ENCODE measurements around the gene SORCS3. TPM values are rescaled to one million over a fixed set of nuclear protein-coding genes. Genes with fewer than 3 reads are reported as not detected.

Gene SORCS3
- total RNA-seq, 1 donor from 2014 or later, result not detected

DNA sequence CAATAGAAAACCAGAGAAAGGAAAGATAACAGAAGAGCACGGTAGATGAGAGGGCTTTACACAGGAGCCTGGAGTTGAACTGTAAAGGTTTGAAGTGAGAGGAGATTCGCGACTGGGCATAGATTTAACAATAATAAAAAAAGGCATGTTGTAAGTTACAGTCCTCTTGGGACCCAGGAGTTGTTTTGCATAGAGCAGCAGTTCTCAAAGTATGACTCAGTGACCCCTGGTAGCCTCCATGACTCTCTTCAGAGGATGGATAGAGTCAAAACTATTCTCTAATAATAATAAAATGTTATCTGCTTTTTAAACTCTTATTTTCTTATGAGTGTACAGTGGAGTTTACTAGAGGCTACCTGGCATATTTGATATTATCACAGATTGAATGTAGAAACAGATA, 262.3 kb downstream of the SORCS3 start:
- DNase-seq (ENCODE audit: low spot score), result no peak

GRCh38 chr10:104904753-104905323, 263.7 kb downstream of the SORCS3 start:
- Mint-ChIP-seq H3K27ac (no peak overlapping the region), H3K27me3 (ENCODE audit: low read depth) (peaks cover 1% of the 10 kb centered on the region), H3K4me3 (ENCODE audit: low read depth) (no peak overlapping the region), H3K9me3 (no peaks in the 10 kb centered on the region), H3K4me1 (ENCODE audit: low read depth) (no peaks in the 10 kb centered on the region), H3K36me3 (ENCODE audit: low read depth) (no peaks in the 10 kb centered on the region)
- no peak for DNase-seq (ENCODE audit: low spot score)
- intact Hi-C loops (cut with micrococcal nuclease), result no loop called here

More for the DNA sequence above, 262.3 kb downstream of the SORCS3 start:
- Mint-ChIP-seq H3K9me3 (no peaks in the 10 kb centered on the region), H3K36me3 (ENCODE audit: low read depth) (no peaks in the 10 kb centered on the region), H3K27ac (no peak overlapping the region), H3K27me3 (ENCODE audit: low read depth) (peaks cover 1% of the 10 kb centered on the region), H3K4me1 (ENCODE audit: low read depth) (no peaks in the 10 kb centered on the region), H3K4me3 (ENCODE audit: low read depth) (no peak overlapping the region)
- intact Hi-C loops (cut with micrococcal nuclease), result no loop called here

GRCh38 chr10:104906112-104906511, 265.0 kb downstream of the SORCS3 start:
- Mint-ChIP-seq H3K27me3 (ENCODE audit: low read depth) (peaks cover 1% of the 10 kb centered on the region), H3K4me3 (ENCODE audit: low read depth) (no peak overlapping the region), H3K27ac (no peak overlapping the region), H3K9me3 (no peaks in the 10 kb centered on the region), H3K36me3 (ENCODE audit: low read depth) (no peaks in the 10 kb centered on the region), H3K4me1 (ENCODE audit: low read depth) (no peaks in the 10 kb centered on the region)
- intact Hi-C loops (cut with micrococcal nuclease), result no loop called here
- DNase-seq (ENCODE audit: low spot score), result no peak

- intact Hi-C loops (cut with micrococcal nuclease), result no loop called here
- no peaks in the 10 kb centered on the region for H3K9me3 Mint-ChIP-seq
- no peaks in the 10 kb centered on the region for H3K4me1 Mint-ChIP-seq (ENCODE audit: low read depth)
Measured at GRCh38 chr10:104907521-104907920, 266.4 kb downstream of the SORCS3 start.

DNA sequence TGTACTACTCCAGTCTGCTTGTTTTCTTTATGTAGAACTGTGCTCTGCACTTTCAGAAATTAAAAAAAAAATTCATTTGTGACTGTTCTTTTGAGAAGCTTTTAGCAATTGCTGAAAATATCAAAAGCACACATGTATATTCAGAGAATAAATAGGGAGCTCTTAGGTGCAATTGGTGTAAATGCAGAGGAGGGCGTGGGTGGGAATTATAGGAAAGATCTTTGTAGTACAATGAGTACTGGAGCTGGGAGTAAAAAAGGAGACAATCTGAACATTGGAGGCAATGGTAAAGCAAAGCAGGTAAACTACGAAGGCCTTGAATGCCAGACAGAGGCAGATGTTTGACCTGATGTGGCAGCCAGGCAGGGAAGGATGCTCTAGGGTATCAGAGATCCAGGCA, 267.5 kb downstream of the SORCS3 start:
- intact Hi-C loops (cut with micrococcal nuclease), result no loop called here
- no peaks in the 10 kb centered on the region for H3K4me1 Mint-ChIP-seq (ENCODE audit: low read depth)
- no peaks in the 10 kb centered on the region for H3K36me3 Mint-ChIP-seq (ENCODE audit: low read depth)
- H3K27me3 Mint-ChIP-seq (ENCODE audit: low read depth), result no peaks in the 10 kb centered on the region
- H3K27ac Mint-ChIP-seq, result no peak overlapping the region
- H3K9me3 Mint-ChIP-seq, result no peaks in the 10 kb centered on the region
- H3K4me3 Mint-ChIP-seq (ENCODE audit: low read depth), result no peak overlapping the region
- DNase-seq (ENCODE audit: low spot score), result no peak

More at GRCh38 chr10:104907521-104907920, 266.4 kb downstream of the SORCS3 start:
- Mint-ChIP-seq H3K4me3 (ENCODE audit: low read depth) (no peak overlapping the region), H3K27ac (no peak overlapping the region), H3K36me3 (ENCODE audit: low read depth) (no peaks in the 10 kb centered on the region), H3K27me3 (ENCODE audit: low read depth) (peaks cover 1% of the 10 kb centered on the region)
- DNase-seq (ENCODE audit: low spot score), result no peak

DNA sequence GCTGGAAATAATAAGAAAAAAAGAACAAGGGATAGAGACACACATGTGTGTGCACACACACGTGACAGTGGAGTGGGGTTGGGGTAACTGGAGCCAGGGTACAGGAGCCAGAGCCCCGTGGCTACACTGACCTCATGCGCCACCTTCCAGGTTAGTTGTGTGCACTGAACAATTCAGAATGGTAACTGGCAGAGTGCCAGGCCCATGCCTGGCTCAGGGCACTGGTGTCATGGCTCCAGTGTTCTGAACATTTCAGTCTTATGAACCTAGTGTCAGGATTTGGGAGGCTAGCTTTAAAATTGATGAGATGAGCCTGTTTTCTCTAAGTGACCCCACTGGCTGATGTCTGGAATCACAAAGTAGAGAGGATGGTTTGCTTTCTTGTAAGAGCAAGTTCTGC, 269.6 kb downstream of the SORCS3 start:
- Mint-ChIP-seq H3K27me3 (ENCODE audit: low read depth) (no peaks in the 10 kb centered on the region), H3K36me3 (ENCODE audit: low read depth) (no peaks in the 10 kb centered on the region), H3K4me3 (ENCODE audit: low read depth) (no peak overlapping the region), H3K27ac (no peak overlapping the region), H3K4me1 (ENCODE audit: low read depth) (no peaks in the 10 kb centered on the region), H3K9me3 (no peaks in the 10 kb centered on the region)
- intact Hi-C loops (cut with micrococcal nuclease), result no loop called here
- no peak for DNase-seq (ENCODE audit: low spot score)

DNA sequence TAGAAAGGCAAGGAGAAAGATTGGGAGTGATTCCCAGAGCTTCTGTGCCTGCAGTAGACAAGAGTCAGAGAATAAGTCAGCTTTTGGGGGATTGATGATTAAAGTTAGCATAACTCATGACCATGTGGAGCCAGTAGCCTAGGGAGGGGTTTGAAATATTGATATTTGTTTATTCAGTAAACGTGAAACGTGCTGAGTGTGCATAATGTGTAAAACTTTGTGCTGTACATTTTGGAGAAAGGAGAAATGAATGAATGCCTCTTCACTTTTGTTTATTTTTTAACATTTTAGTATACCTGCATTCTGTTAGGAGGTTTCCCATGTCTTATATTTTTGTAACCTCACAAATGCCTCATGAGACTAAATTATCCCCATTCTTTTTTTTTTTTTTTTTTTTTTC, 272.3 kb downstream of the SORCS3 start:
- intact Hi-C loops (cut with micrococcal nuclease), result no loop called here

DNA sequence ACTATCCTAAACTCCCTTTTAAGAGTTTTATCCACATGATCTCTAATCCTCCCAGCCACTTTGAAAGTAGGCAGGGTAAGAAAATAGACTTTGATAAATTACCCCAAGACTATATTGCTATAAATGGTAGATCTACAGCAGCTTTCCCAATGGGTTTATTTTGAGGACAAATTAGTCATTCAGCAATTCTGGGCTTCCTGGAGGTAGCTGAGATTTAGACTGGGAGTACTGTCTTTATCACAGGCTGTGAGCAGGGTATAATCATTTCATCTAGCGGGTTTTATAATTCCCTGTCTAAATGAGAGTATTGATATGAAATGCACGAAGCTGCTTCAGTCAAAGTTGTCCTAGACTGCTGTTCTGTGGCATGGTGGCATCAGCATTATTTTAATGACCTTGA, 279.4 kb downstream of the SORCS3 start:
- no peaks in the 10 kb centered on the region for H3K9me3 Mint-ChIP-seq
- DNase-seq (ENCODE audit: low spot score), result no peak
- H3K4me1 Mint-ChIP-seq (ENCODE audit: low read depth), result no peaks in the 10 kb centered on the region
- no peak overlapping the region for H3K4me3 Mint-ChIP-seq (ENCODE audit: low read depth)
- intact Hi-C loops (cut with micrococcal nuclease), result no loop called here
- no peaks in the 10 kb centered on the region for H3K36me3 Mint-ChIP-seq (ENCODE audit: low read depth)
- H3K27ac Mint-ChIP-seq, result no peak overlapping the region
- no peaks in the 10 kb centered on the region for H3K27me3 Mint-ChIP-seq (ENCODE audit: low read depth)

More for the DNA sequence above, 272.3 kb downstream of the SORCS3 start:
- H3K36me3 Mint-ChIP-seq (ENCODE audit: low read depth), result no peaks in the 10 kb centered on the region
- no peak for DNase-seq (ENCODE audit: low spot score)
- no peak overlapping the region for H3K27ac Mint-ChIP-seq
- no peaks in the 10 kb centered on the region for H3K9me3 Mint-ChIP-seq
- H3K27me3 Mint-ChIP-seq (ENCODE audit: low read depth), result no peaks in the 10 kb centered on the region
- no peak overlapping the region for H3K4me3 Mint-ChIP-seq (ENCODE audit: low read depth)
- H3K4me1 Mint-ChIP-seq (ENCODE audit: low read depth), result no peaks in the 10 kb centered on the region

DNA sequence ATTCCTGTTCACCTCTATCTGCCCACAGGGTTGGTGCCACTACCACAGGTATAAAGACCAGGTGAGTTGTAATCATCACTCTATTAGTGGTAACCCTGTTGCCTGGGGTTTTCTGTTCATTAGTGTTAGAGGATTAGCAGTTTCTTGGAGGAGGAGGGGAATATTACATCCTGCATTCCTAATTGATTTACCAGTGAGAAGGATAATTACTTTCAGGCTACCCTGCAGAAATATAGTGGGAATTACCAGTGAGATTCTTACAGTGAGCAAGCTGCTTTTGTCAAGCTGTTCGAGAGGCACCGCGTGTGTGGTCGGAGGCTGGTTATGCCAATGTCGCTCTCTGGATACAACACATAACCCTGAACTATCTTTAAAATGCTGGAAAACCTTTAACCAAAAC, 280.7 kb downstream of the SORCS3 start:
- intact Hi-C loops (cut with micrococcal nuclease), result no loop called here

GRCh38 chr10:104922810-104923209, 281.7 kb downstream of the SORCS3 start:
- Mint-ChIP-seq H3K27me3 (ENCODE audit: low read depth) (no peaks in the 10 kb centered on the region), H3K4me1 (ENCODE audit: low read depth) (no peaks in the 10 kb centered on the region), H3K27ac (no peak overlapping the region), H3K4me3 (ENCODE audit: low read depth) (no peak overlapping the region), H3K36me3 (ENCODE audit: low read depth) (no peaks in the 10 kb centered on the region), H3K9me3 (no peaks in the 10 kb centered on the region)
- intact Hi-C loops (cut with micrococcal nuclease), result no loop called here
- DNase-seq (ENCODE audit: low spot score), result no peak

More for the DNA sequence above, 280.7 kb downstream of the SORCS3 start:
- Mint-ChIP-seq H3K9me3 (no peaks in the 10 kb centered on the region), H3K4me3 (ENCODE audit: low read depth) (no peak overlapping the region), H3K27me3 (ENCODE audit: low read depth) (no peaks in the 10 kb centered on the region), H3K27ac (no peak overlapping the region), H3K36me3 (ENCODE audit: low read depth) (no peaks in the 10 kb centered on the region), H3K4me1 (ENCODE audit: low read depth) (no peaks in the 10 kb centered on the region)
- no peak for DNase-seq (ENCODE audit: low spot score)

DNA sequence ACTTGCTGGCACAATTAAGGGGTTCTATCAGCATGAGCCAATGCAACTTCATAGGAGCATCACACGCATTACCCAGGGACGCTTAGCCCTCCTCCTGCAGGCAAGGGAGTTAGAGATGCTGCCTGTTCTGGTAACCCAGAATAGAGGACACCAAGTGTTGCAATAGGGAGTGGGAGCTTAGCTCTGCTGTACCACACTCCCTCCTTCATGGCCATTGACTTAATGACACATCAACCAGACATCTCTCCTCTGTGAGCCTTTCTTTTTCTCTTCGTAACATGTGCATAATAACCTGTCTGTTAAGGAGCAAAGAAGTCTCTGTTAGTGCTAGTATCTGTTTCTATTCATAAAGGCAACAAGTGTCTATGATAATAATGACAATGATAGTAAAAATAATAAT, 282.4 kb downstream of the SORCS3 start:
- intact Hi-C loops (cut with micrococcal nuclease), result no loop called here
- no peak for DNase-seq (ENCODE audit: low spot score)
- Mint-ChIP-seq H3K36me3 (ENCODE audit: low read depth) (no peaks in the 10 kb centered on the region), H3K4me1 (ENCODE audit: low read depth) (no peaks in the 10 kb centered on the region), H3K4me3 (ENCODE audit: low read depth) (no peak overlapping the region), H3K27me3 (ENCODE audit: low read depth) (no peaks in the 10 kb centered on the region), H3K27ac (no peak overlapping the region), H3K9me3 (no peaks in the 10 kb centered on the region)

- no peak for DNase-seq (ENCODE audit: low spot score)
- Mint-ChIP-seq H3K36me3 (ENCODE audit: low read depth) (no peaks in the 10 kb centered on the region), H3K4me1 (ENCODE audit: low read depth) (no peaks in the 10 kb centered on the region), H3K27ac (no peak overlapping the region), H3K4me3 (ENCODE audit: low read depth) (no peak overlapping the region), H3K9me3 (no peaks in the 10 kb centered on the region), H3K27me3 (ENCODE audit: low read depth) (no peaks in the 10 kb centered on the region)
- intact Hi-C loops (cut with micrococcal nuclease), result no loop called here
Measured at GRCh38 chr10:104924101-104924795, 283.2 kb downstream of the SORCS3 start.

DNA sequence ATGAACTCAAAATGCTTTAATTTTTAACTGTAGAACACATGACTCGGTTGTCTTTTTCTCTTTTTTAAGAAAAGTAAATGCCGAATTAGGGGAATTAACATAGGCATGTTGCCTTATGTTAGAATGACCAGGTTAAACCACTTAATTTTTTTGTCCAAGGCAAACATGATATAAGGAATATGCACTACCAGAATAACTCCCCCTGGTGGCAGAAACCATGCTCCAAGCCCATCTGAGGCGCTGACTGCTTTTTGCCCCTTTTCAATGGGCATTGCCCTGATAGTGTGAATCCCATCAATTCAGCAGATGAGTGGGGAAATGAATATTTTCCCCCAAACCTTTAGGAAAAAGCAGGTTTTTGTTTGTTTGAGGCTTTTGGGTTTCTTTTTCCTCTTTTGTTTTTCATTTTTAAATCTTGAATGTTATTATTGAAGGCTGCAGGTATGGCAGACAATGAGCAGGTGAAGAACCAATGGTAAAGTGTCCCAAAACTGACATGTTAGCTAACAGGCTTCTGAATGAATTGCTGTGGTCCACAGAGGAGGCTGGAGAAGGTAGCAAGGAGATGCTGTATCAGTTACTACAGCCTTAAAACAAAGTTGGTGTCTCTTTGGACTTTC, 284.3 kb downstream of the SORCS3 start:
- Mint-ChIP-seq H3K4me3 (ENCODE audit: low read depth) (no peak overlapping the region), H3K36me3 (ENCODE audit: low read depth) (no peaks in the 10 kb centered on the region), H3K4me1 (ENCODE audit: low read depth) (no peaks in the 10 kb centered on the region), H3K27me3 (ENCODE audit: low read depth) (no peaks in the 10 kb centered on the region), H3K9me3 (no peaks in the 10 kb centered on the region), H3K27ac (no peak overlapping the region)
- intact Hi-C loops (cut with micrococcal nuclease), result no loop called here
- DNase-seq (ENCODE audit: low spot score), result no peak
